Neural crest cell (in vitro differentiated cells): ENCODE results near the gene NEURL3. TPM values are rescaled to one million over a fixed set of nuclear protein-coding genes. Genes with fewer than 3 reads are reported as not detected.

Experiments used
- DNase-seq: peaks from one replicate; pipeline ENCODE4 v3.0.0; 2021; ENCODE audit warnings: low read depth, mixed read lengths, low spot score
- H3K27ac Mint-ChIP-seq: one replicate; pipeline ENCODE4 v1.8.0; 2021; ENCODE audit warnings: mild to moderate bottlenecking, mixed read lengths; ENCODE audit not compliant: unreplicated experiment
- H3K27me3 Mint-ChIP-seq: 2 replicates; pipeline ENCODE4 v1.8.0; 2021; ENCODE audit warnings: low read depth, mild to moderate bottlenecking, mixed read lengths
- H3K36me3 Mint-ChIP-seq: 2 replicates; pipeline ENCODE4 v1.8.0; 2021; ENCODE audit warnings: low read depth, mild to moderate bottlenecking, mixed read lengths
- H3K4me1 Mint-ChIP-seq: 2 replicates; pipeline ENCODE4 v1.8.0; 2021; ENCODE audit warnings: mixed read lengths
- H3K4me3 Mint-ChIP-seq: one replicate; pipeline ENCODE4 v1.8.0; 2021; ENCODE audit warnings: mild to moderate bottlenecking, mixed read lengths
- H3K9me3 Mint-ChIP-seq: 2 replicates; pipeline ENCODE4 v1.8.0; 2021; ENCODE audit warnings: mixed read lengths
- CTCF ChIP-seq: fragments of 200-600 bp; sonication (generic); conservative IDR thresholded peaks from 2 replicates; pipeline ENCODE4 v1.5.0; 2021; ENCODE audit warnings: antibody characterized with exemption, mild to moderate bottlenecking
- total RNA-seq: library from RNA; stranded (reverse); gene quantifications from 2 replicates; pipeline ENCODE4 v1.2.1, GENCODE V29; 2021

The NEURL3 gene
- total RNA-seq, 1 donor from 2014 or later = 0.21 TPM

- Mint-ChIP-seq H3K9me3 (peaks cover 12% of the 10 kb centered on the region), H3K4me1 (no peaks in the 10 kb centered on the region), H3K4me3 (no peak overlapping the region), H3K27ac (no peak overlapping the region), H3K27me3 (no peaks in the 10 kb centered on the region), H3K36me3 (peaks cover 3% of the 10 kb centered on the region)
- TF ChIP-seq CTCF = no peak
- no peak for DNase-seq
Observed at GRCh38 chr2:96520231-96520630, 15.1 kb upstream of the NEURL3 start.

- H3K36me3 Mint-ChIP-seq = peaks cover 3% of the 10 kb centered on the region
- TF ChIP-seq CTCF = no peak
- H3K4me3 Mint-ChIP-seq = no peak overlapping the region
- peaks cover 12% of the 10 kb centered on the region for H3K9me3 Mint-ChIP-seq
- H3K27me3 Mint-ChIP-seq = no peaks in the 10 kb centered on the region
- H3K4me1 Mint-ChIP-seq = no peaks in the 10 kb centered on the region
- DNase-seq = no peak
- no peak overlapping the region for H3K27ac Mint-ChIP-seq
Observed at GRCh38 chr2:96517079-96517478, 11.9 kb upstream of the NEURL3 start.

GRCh38 chr2:96514521-96514920, 9.4 kb upstream of the NEURL3 start:
- Mint-ChIP-seq H3K4me1 (no peaks in the 10 kb centered on the region), H3K36me3 (peaks cover 3% of the 10 kb centered on the region), H3K9me3 (peaks cover 12% of the 10 kb centered on the region), H3K27ac (no peak overlapping the region), H3K4me3 (no peak overlapping the region), H3K27me3 (peaks cover 3% of the 10 kb centered on the region)
- no peak for TF ChIP-seq CTCF
- no peak for DNase-seq

GRCh38 chr2:96512341-96512740, 7.2 kb upstream of the NEURL3 start:
- Mint-ChIP-seq H3K4me3 (no peak overlapping the region), H3K9me3 (peaks cover 7% of the 10 kb centered on the region), H3K36me3 (peaks cover 3% of the 10 kb centered on the region), H3K27ac (no peak overlapping the region), H3K4me1 (peaks cover 11% of the 10 kb centered on the region), H3K27me3 (peaks cover 6% of the 10 kb centered on the region)
- no peak for TF ChIP-seq CTCF
- no peak for DNase-seq

GRCh38 chr2:96511851-96512250, 6.7 kb upstream of the NEURL3 start:
- Mint-ChIP-seq H3K4me3 (no peak overlapping the region), H3K27me3 (peaks cover 6% of the 10 kb centered on the region), H3K36me3 (no peaks in the 10 kb centered on the region), H3K9me3 (peaks cover 3% of the 10 kb centered on the region), H3K27ac (no peak overlapping the region), H3K4me1 (peaks cover 11% of the 10 kb centered on the region)
- DNase-seq = no peak
- TF ChIP-seq CTCF = no peak
